Testis (tissue), 3 donors: ENCODE data around the gene PMFBP1. TPM values are rescaled to one million over a fixed set of nuclear protein-coding genes. Genes with fewer than 3 reads are reported as not detected.

Source experiments
- DNase-seq: peaks from one replicate; pipeline ENCODE4 v3.0.0-alpha.2; 2019
- H3K27ac ChIP-seq, 2 donors: fragments of 200-600 bp; sonication (generic); one replicate each; pipeline ENCODE4 v1.5.1; 2019
- H3K27me3 ChIP-seq: fragments of 200-600 bp; sonication (generic); one replicate; pipeline ENCODE4 v1.5.1; 2019
- H3K36me3 ChIP-seq: fragments of 200-600 bp; sonication (generic); one replicate; pipeline ENCODE4 v1.5.1; 2017; ENCODE audit warnings: low read depth; ENCODE audit errors: missing control alignments
- H3K4me1 ChIP-seq: fragments of 200-600 bp; sonication (generic); one replicate; pipeline ENCODE4 v1.5.1; 2019
- H3K4me3 ChIP-seq, 2 donors: fragments of 200-600 bp; sonication (generic); one replicate each; pipeline ENCODE4 v1.5.1; 2017 to 2019
- H3K9me3 ChIP-seq: fragments of 200-600 bp; sonication (generic); one replicate; pipeline ENCODE4 v1.5.1; 2017
- CTCF ChIP-seq, 3 experiments: fragments of 450-650 bp in 2 of 3; fragments of 200-600 bp in 1 of 3; sonication (generic) in 1 of 3; IDR thresholded peaks; one replicate each; pipeline ENCODE4 v1.5.1; 2016 to 2019; ENCODE audit warnings: antibody characterized with exemption in 3 of 3, mild to moderate bottlenecking in 2 of 3, moderate library complexity in 1 of 3
- POLR2A ChIP-seq: fragments of 450-650 bp; IDR thresholded peaks from one replicate; pipeline ENCODE4 v1.6.1; 2017; ENCODE audit warnings: antibody characterized with exemption, mild to moderate bottlenecking, moderate library complexity
- WGBS, 2 donors: methylation state at CpG; one replicate each; pipeline ENCODE4 v1.1.5; 2018; 5-methylcytosine and 5-hydroxymethylcytosine counted together
- intact Hi-C: fragments of 100-400 bp; cut with DNase I; formaldehyde crosslinking; loops from one replicate; pipeline ENCODE4 v1.15.1; 2023; ENCODE audit warnings: low total_unique reads
- polyA plus RNA-seq: library from polyadenylated mRNA; stranded (reverse); fragments of 350-450 nt; fragmentation: Illumina TruSeq; extraction: RNeasy Lipid Tissue Mini Kit (QIAGEN cat#74804); gene quantifications from one replicate; pipeline ENCODE4 v1.2.3, GENCODE V29; 2014; ENCODE audit warnings: low read depth, low replicate concordance; ENCODE audit not compliant: insufficient read depth
- total RNA-seq, 2 donors: library from RNA; depleted of rRNA; stranded (reverse); fragments of >200 nt; gene quantifications; one replicate each; pipeline ENCODE4 v1.2.3, GENCODE V29; 2016

PMFBP1 gene
- total and polyA plus RNA-seq, 3 donors from 2014 or later = 14.4 to 33.5 (median 24.3) TPM

DNA sequence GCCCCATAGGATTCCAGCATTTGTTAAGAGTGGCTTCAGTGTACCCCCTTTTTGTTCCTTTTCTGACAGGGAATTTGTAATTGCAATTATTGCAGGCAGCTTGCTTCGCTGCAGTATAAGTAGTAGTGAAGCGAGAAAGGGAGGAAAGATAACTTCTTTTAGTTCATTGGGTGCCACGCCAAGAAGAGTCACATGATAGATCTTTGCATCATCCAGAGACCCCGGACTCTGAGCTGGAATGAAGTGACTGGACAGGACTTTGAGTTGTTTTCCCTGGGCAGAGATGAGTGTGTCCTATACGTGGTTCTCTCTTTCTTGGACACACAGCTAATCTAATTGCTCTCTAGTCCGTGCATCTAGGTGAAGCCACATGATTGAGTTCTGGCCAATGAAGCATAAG, 44.8 kb upstream of the PMFBP1 start:
- no peaks in the 10 kb centered on the region for H3K9me3 ChIP-seq
- no peaks in the 10 kb centered on the region for H3K4me1 ChIP-seq
- no peak for DNase-seq
- TF ChIP-seq CTCF (IDR thresholded peaks at IDR 0.05) = no peak
- TF ChIP-seq POLR2A = no peak
- H3K36me3 ChIP-seq = no peaks in the 10 kb centered on the region
- 67 to 75% methylated on average over 6 of the region's 6 CpGs for WGBS, 2 donors
- no peak overlapping the region for H3K27ac ChIP-seq
- no peak overlapping the region for H3K4me3 ChIP-seq
- no peaks in the 10 kb centered on the region for H3K27me3 ChIP-seq
- intact Hi-C loops = no loop called here

DNA sequence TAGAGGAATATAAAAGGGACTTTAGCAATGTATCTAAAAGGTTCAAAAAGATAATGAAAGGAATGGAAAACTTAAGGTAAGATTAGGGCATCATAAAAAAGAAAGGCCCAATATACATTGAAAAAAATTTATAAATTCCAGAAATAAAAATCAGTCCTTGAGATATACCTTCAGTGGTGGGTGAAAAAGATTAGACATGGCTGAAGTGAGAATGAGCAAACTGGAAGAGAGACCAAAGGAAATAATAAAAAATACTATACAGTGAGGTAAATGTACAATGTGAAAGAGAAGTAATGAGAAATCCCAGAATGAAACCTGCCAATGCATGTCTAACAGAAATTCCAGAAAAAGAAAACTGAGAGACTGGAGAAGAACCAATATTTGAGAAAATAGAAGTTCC, 42.9 kb upstream of the PMFBP1 start:
- H3K9me3 ChIP-seq = no peaks in the 10 kb centered on the region
- no peaks in the 10 kb centered on the region for H3K27me3 ChIP-seq
- H3K4me3 ChIP-seq = no peak overlapping the region
- no peak overlapping the region for H3K27ac ChIP-seq
- intact Hi-C loops = no loop called here
- no peaks in the 10 kb centered on the region for H3K4me1 ChIP-seq
- H3K36me3 ChIP-seq = no peaks in the 10 kb centered on the region
- TF ChIP-seq POLR2A (no peak), CTCF (IDR thresholded peaks at IDR 0.05) (no peak)
- no peak for DNase-seq

- no peaks in the 10 kb centered on the region for H3K4me1 ChIP-seq
- H3K9me3 ChIP-seq = no peaks in the 10 kb centered on the region
- H3K4me3 ChIP-seq = no peak overlapping the region
- no peak overlapping the region for H3K27ac ChIP-seq
- no peak for DNase-seq
- TF ChIP-seq CTCF (IDR thresholded peaks at IDR 0.05) = no peak
- no peak for TF ChIP-seq POLR2A
- H3K36me3 ChIP-seq = no peaks in the 10 kb centered on the region
- intact Hi-C loops = no loop called here
- no peaks in the 10 kb centered on the region for H3K27me3 ChIP-seq
Observed at GRCh38 chr16:72211110-72211509, 39.2 kb upstream of the PMFBP1 start.

- intact Hi-C loops = no loop called here
- Histone ChIP-seq H3K27ac (no peak overlapping the region), H3K36me3 (no peaks in the 10 kb centered on the region), H3K4me3 (no peak overlapping the region), H3K27me3 (no peaks in the 10 kb centered on the region), H3K4me1 (no peaks in the 10 kb centered on the region), H3K9me3 (no peaks in the 10 kb centered on the region)
- no peak for DNase-seq
- no peak for TF ChIP-seq CTCF (IDR thresholded peaks at IDR 0.05)
- no peak for TF ChIP-seq POLR2A
- WGBS, 2 donors = 85 to 94% methylated on average over 3 of the region's 3 CpGs
Observed at GRCh38 chr16:72210555-72210954, 38.6 kb upstream of the PMFBP1 start.

DNA sequence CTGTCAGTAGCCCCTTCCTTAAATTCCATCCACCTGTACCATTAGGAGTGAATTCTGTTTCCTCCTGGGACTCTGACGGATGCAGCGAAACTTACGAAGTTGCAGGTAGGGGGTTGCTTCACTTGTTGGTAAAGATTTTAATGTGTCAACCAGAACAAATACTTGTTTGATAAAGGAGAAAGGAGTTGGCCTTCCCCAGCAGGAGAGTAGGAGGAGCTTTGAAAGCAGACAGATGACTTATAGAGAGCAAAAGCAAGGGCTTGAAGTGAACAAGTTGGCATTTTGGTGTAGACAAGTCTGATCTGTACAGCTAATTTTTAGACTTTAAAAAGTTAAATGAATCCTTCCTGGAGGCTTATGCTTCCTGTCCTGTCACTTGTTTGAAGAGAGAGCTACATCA, 38.1 kb upstream of the PMFBP1 start:
- H3K27ac ChIP-seq = no peak overlapping the region
- intact Hi-C loops = no loop called here
- H3K4me3 ChIP-seq = no peak overlapping the region
- H3K4me1 ChIP-seq = no peaks in the 10 kb centered on the region
- no peaks in the 10 kb centered on the region for H3K9me3 ChIP-seq
- H3K36me3 ChIP-seq = no peaks in the 10 kb centered on the region
- no peak for TF ChIP-seq POLR2A
- no peak for TF ChIP-seq CTCF (IDR thresholded peaks at IDR 0.05)
- DNase-seq = no peak
- no peaks in the 10 kb centered on the region for H3K27me3 ChIP-seq
- WGBS, 2 donors = 84 to 86% methylated on average over 3 of the region's 3 CpGs
